HuH-7.5 (cell line): ENCODE measurements around the gene FHIT.

ENCODE experiments used
- DNase-seq: peaks from one replicate; pipeline ENCODE4 v3.0.0; 2011; ENCODE audit warnings: low spot score

Gene FHIT

GRCh38 chr3:60839246-60839645 is 412.0 kb downstream of the FHIT start:
- no peak for DNase-seq

DNA sequence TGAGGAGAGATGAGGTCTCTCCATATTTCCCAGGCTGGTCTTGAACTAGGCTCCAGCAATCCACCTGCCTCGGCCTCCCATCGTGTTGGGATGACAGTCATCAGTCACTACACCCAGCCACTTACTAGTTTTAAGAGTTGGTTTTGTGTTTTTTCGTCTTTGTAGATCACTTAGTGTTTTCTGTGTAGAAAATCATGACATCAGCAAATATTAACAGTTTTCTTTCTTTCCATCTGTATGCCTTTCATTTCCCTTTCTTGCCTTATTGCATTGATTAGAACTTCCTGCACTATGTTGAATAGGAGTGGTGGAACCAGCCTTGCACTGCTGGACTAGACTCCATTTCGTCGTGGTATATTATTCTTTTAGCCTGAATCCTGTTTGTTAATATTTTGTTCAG is 415.5 kb downstream of the FHIT start:
- DNase-seq, result no peak

DNA sequence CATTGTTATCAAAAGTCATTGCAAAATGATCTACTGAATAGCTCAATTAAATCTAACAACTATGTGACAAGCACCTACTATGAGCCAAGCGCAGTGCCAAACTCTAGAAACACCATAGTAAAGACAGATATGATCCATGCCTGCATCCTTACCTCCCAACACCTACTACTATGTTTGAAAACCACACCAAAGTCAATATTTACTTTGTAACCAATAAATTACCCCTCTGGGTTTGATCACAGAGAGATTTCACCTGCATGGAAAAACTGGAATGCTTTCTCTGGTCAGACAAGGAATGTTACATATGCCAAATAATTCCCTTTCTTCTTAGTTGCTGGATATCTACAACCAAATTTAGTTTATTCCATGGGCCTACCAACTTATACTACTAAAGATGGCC is 422.2 kb downstream of the FHIT start:
- no peak for DNase-seq

GRCh38 chr3:60827666-60828065 is 423.6 kb downstream of the FHIT start:
- DNase-seq, result no peak

DNA sequence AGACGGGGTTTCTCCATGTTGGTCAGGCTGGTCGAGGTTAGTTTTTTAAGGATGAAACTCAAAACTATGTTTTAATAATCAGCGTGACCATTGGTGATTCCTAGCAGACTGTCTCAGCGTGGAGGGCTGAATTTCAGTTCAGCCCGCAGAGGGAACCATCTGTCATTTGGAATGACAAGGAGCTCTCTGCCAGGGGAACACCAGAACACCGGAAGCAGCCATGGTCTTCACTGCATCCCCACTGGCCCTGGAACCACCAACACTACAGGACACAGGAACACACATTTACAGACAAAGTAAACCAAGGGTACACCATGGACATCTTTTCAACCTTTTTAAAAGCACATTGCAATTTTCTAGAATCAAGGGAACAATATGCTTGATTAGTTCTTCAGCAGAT is 424.7 kb downstream of the FHIT start:
- DNase-seq, result no peak

GRCh38 chr3:60812502-60812901 is 438.8 kb downstream of the FHIT start:
- no peak for DNase-seq

DNA sequence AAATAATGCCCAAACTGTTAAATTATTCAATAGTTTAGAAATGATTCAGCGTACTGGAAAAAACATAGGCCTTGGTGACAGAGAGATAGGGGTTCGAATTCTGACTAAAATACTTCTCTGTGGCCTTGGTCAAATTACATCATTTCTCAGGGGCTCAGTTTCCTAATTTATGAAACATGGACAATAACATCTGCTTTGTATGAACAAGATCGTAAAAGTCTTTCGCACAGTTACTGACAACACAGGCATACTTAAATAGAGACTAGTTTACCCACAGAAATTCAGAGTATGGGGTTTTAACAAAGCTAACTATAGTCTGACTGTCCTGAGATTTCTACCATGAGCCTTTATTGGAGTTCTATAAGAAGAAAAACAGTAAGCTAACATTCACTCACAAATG is 440.4 kb downstream of the FHIT start:
- no peak for DNase-seq

GRCh38 chr3:60809857-60810610 is 441.2 kb downstream of the FHIT start:
- peak; percentile 2 for DNase-seq

DNA sequence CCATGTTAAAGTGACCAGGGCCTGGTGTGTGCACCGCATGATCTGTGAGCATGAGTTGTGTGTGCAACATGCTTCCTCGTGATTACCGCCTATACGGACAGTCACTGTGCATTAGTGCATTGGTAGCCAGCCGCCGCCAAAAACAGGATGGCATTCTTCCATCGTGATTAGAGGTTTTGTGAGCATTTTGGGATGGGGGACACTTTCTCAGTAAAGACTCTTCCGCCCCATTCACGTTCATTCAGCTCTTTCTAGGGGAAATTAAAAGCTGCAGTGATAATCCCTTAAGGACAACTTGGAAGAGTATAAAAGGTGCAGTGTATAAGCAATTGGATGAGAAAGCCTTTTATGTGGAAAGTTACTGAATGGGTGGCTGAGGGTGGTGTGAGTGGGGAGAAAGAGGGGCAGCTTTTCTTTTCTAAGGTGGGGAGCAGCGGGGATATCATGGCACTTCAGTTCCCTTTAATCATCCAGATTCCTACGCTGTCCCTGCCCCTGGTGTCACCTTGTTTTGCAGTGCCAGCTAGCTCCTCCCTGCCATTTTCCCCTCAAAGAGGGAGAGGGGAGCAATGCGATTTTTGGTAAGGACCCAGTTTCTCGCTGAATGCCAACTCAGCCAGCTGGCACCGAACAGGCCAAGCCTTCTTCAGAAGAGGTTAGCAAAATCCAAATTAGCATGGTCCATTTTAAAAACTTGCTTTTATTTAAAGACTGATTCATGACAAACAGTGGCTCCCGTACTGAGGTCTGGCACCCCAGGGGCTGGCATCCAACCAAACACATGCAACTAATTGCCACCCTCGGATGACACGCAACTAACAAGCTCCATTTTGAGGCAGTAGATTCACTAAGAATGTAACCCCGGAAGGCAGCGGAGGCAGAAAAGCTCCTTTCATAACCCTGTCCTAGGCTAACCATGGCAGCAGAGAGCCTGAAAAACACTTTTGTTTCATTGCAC is 447.8 kb downstream of the FHIT start:
- DNase-seq, result no peak

DNA sequence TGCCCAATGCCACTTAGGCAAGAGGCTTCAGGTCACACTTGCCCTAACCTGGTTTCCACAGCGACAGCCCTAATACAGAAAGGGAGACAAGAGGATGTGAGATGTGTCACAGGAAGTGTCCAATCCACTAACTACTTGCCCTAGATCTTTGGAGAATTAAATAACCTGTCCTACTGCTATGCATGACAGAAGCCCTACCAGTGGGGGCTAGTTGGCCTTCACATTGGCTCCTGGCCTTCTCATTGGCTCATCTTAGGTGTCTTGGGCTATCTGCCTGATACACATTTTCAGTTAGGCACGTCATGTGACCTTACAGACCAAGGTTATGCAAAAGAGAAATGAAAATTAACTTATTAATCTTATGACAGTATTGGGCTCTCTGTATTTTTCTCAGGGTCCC is 449.9 kb downstream of the FHIT start:
- DNase-seq, result no peak

DNA sequence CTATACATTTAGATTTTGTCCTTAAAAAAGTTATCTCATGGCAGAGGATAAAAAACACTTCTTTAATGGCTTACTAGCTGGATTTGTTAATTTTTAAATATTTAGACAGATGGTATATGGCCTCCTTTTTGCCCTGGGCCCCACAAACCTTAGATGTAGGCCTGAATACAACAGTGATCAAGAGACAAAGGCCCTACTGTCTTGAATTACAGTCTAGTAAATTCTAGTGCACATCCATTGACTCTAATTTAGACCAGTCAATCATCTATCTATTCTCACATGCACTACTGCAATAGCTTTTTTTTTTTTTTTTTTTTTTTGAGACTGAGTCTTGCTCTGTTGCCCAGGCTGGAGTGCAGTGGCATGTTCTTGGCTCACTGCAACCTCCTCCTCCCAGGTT is 452.8 kb downstream of the FHIT start:
- no peak for DNase-seq

- no peak for DNase-seq
These were observed 458.9 kb downstream of the FHIT start for GRCh38 chr3:60792249-60792852.

GRCh38 chr3:60788185-60788584 is 463.1 kb downstream of the FHIT start:
- no peak for DNase-seq

- DNase-seq, result no peak
These were observed 469.3 kb downstream of the FHIT start for GRCh38 chr3:60781935-60782334.

- no peak for DNase-seq
These were observed 471.6 kb downstream of the FHIT start for GRCh38 chr3:60779637-60780036.

GRCh38 chr3:60775985-60776384 is 475.3 kb downstream of the FHIT start:
- no peak for DNase-seq

- DNase-seq, result no peak
These were observed 476.6 kb downstream of the FHIT start for GRCh38 chr3:60774617-60775016.

- no peak for DNase-seq
These were observed 478.7 kb downstream of the FHIT start for GRCh38 chr3:60772584-60772983.

- DNase-seq, result no peak
These were observed 479.5 kb downstream of the FHIT start for GRCh38 chr3:60771766-60772165.

DNA sequence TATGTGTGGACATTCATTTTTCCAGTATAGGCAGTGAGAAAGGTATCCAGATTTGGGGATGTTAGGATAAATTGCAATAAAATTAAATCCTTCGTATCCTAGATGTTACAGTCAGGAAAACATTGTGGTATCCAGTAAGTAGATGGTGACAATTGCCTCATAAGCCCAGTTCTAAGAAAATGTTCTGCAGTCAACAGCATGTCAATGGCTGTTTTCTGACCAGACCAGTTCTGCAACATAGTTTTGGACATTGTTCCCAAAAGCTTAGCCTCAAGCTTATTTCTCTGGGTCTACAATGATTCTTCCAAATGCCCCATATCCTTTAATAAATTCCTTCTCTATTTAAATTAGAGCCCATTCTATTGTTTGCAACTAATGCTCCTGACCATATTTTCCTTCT is 480.7 kb downstream of the FHIT start:
- DNase-seq, result no peak

- DNase-seq, result no peak
These were observed 483.7 kb downstream of the FHIT start for GRCh38 chr3:60767536-60767935.

DNA sequence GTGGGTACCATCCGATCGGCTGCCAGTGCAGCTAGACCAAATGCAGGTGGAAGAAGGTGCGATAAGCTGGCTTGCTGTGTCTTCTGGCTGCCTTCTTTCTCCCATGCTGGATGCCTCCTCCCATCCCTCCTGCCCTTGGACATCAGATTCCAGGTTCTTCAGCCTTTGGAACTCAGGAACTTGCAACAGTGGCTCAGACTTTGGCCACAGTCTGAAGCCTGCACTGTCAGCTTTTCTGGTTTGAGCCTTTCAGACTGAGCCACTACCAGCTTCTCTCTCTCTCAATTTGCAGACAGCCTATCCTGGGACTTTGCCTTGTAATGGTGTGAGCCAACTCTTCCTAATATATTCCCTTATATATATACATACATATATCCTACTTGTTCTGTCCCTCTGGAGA is 485.5 kb downstream of the FHIT start:
- DNase-seq, result no peak

GRCh38 chr3:60764870-60765269 is 486.4 kb downstream of the FHIT start:
- DNase-seq, result no peak
